ENCODE data around the gene FKBP8.

The FKBP8 gene

GRCh38 chr19:18501351-18501750, 42.0 kb downstream of the FKBP8 start:
- DNase-seq: no peak

DNA sequence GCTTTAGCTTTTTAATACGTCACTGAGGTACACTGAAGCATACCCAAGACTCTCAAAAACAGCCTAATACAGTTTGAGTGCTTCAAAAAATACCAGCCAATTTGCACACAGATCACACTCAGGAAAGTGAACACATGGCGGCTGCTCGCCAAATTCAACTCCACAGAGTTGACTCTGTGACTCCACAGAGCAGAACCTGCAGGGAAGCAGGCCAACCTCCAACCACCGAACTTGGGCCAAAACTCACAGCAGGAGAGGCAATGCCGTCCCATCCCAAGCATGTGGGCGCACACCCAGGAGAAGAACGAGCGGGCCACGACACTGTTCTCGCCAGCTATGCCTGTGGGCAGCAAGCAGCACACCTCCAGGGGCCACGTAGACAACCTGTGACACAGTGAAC, 42.6 kb downstream of the FKBP8 start:
- DNase-seq: no peak

DNA sequence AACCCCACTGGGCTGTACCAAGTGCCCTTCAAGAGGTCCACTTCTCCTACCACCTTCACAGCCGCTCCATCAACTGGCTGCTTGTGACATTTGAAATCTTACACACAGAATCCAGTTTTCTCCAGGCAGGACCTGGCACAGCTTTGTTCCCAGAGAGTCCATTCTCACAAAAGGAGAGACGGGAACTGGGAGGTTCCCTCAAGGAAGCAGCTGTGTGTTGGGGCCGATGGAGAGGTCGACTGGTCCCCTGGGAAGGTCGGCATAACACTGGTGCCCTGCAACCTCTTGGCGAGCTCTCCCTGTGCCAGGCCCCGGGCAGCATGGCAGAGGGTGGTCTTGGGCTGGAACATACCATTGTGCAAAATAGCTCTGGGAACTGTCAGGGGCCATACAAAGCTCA, 43.0 kb downstream of the FKBP8 start:
- DNase-seq: no peak

- DNase-seq: no peak
These were observed 44.2 kb downstream of the FKBP8 start for GRCh38 chr19:18499055-18499775.

DNA sequence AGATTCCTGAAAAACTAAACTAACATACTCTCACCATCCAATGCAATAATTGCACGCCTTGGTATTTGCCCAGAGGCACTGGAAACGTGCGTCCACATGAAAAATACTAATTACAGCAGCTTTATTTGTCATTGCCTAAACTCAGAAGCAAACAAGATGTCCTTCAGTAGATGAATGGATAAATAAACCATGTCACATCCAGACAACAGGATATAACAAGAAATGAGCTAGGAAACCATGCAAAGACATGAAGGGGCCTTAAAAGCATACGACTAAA, 46.5 kb downstream of the FKBP8 start:
- DNase-seq: no peak

GRCh38 chr19:18496167-18496979, 47.0 kb downstream of the FKBP8 start:
- DNase-seq: peak; percentile 86

DNA sequence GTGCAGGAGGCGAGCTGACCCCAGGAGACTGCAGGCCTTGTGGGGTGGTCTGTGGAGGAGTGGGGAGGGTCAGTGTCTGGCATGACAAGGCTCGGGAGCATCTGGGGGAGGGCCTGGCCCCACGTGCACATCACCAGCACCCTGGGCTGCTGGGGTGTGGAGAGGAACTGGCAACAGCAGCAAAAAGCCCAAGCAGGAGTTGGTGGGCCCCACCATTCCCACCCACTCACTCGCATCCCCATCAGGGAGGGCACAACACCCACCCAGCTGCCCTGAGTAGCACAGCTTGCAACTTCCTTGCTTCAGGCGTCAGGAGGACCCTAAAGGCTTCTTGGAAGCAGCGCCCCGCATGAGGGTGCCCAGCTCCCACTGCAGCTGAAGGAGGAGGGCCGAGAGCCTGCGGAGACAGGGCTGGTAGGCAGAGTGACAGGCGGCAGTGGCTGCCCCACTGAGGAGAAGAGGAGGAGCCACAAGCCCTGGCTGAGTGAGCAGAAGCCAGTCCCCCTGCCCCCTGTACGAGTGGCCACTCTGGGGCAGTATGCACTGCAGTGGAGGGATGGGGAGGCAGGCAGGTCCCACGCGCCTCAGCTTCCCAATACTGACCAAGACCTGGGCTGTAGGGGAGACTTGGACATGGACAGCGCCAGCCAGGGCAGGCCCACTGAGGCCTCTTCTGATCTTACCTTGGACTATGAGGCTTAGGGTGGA, 48.0 kb downstream of the FKBP8 start:
- no peak for DNase-seq

GRCh38 chr19:18494267-18494607, 49.1 kb downstream of the FKBP8 start:
- DNase-seq: no peak

DNA sequence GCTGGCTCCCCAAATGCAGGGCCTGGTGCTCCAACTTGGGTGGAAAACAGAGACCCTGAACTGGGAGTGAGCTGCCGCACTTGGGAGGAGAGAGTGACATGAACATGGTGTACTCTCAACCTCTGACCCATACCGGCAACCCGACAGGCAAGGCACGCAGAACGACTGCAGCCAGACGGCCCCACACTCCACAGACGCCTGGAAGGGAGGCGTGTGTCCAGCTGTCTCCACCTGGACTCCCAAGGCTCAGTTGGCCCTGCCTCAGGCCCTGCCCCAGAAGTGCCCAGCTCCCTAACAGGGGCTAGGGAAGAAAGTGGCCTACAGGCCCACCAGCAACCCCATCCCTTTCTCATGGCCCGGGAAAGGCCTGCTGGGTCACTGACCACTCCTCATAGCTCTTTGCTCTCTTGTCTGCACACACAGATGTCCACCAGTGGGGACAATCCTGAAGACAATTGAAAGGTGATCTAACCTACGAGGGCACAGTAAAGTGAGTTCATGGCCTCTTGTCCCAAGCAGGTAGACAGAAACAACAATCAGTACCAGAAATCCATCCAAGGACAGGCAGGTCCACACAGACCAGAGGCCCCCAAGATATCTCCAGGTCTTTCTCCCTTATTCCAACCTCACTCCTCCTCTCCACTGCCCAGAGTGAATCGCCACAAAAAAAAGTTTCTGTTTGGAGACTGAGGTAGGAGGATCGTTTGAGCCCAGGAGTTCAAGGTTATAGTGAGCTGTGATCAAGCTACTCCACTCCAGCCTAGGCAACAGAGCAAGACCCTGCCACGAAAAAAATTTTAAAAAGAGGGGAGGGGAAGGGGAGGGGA, 49.7 kb downstream of the FKBP8 start:
- DNase-seq: no peak

- DNase-seq: no peak
These were observed 51.1 kb downstream of the FKBP8 start for GRCh38 chr19:18491995-18492953.

DNA sequence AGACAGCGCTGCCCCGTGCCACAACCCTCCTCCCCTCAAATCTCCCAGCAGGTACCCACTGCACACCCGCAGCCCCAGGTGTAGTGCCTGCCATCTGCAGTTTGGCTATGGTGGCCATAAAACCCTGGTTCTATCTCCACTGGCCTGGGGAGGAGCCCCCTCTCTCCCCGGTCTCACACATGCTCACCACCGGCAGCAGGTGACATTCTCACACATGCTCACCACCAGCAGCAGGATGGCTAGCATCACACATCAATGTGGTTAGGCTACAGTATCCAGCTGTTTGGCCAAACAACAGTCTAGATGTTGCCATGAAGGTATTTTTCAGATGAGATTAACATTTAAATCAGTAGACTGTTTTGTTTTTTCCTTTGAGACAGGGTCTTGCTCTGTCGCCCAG, 52.6 kb downstream of the FKBP8 start:
- peak; percentile 53 for DNase-seq

- no peak for DNase-seq
These were observed 53.7 kb downstream of the FKBP8 start for GRCh38 chr19:18489627-18490184.

DNA sequence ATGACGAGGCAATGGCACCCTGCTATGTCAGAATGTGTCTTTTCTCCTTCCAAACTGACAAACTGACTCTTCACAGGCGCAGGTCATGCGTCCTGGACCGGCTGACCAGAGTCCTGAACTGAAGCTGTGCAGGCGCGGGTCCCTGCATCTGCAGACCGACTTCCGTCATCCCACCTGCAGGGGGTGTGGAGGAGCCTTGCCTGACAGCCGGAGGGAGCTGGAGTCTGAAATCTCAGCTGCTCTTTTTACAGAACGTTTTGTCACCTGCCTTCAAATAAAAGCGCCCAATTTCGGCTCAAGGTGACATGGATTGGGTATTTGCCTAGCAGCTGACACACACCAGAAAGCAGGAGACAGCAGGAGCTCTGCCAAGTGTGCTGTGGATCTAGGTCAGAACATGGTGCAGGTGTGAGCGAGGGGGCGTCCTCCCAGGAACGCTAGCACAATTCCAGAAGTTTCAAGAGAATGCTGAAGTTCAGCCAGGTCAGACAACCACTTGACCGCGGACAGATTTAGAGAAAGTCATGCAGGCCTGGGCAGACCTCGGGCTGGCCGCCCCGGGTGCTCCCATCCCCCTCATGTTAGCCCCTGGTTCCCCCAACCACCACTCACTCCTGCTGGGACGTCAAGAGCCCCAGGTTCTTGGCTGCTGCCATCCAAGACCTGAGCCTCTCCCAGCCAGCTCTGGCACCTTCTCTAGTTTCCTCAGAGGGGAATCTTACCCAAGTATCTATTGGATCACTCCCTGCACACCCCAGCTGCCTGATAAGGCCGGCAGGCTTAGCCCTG, 54.3 kb downstream of the FKBP8 start:
- DNase-seq: no peak

- no peak for DNase-seq
These were observed 55.0 kb downstream of the FKBP8 start for GRCh38 chr19:18488403-18488723.

DNA sequence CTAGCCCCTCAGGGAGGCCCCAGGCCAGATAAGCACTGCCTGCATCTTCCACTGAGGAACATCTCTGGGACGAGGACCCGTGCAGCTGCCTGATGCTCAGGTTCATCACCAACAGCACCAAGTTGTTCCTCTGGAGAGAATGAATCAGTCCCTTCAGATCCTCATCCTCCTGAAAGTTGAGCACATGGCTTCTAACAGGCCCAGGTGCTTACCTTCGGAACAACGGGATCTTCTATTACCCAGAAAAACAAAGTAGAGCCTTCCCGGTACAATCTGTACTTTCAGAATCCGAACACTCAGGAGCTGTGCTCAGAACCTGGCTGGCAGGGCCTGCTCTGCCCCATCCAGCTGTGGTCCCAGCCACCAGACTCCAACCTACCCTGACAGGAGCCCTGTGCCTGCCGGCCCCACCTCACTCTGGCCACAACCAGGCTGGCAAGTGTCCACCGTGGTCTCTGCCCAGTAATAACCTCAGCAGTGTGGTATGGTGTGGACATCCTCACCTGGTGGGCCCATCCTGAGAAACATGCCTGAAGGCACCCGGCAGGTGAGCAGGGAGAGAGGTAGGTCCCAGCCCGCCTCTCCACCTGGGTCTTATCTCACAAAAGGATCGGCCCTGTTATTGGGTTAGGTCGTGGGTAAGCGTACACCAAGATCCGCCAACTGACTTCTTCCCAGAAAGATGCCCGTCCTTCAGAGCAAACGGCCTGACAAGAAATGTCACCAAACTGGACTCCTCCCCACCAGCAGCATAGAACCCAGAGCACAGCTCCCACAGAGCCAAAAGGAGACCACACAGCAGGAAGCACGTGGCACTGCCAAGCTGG, 55.6 kb downstream of the FKBP8 start:
- DNase-seq: no peak

GRCh38 chr19:18486746-18487145, 56.6 kb downstream of the FKBP8 start:
- DNase-seq: no peak

- DNase-seq: no peak
These were observed 58.4 kb downstream of the FKBP8 start for GRCh38 chr19:18484992-18485391.

DNA sequence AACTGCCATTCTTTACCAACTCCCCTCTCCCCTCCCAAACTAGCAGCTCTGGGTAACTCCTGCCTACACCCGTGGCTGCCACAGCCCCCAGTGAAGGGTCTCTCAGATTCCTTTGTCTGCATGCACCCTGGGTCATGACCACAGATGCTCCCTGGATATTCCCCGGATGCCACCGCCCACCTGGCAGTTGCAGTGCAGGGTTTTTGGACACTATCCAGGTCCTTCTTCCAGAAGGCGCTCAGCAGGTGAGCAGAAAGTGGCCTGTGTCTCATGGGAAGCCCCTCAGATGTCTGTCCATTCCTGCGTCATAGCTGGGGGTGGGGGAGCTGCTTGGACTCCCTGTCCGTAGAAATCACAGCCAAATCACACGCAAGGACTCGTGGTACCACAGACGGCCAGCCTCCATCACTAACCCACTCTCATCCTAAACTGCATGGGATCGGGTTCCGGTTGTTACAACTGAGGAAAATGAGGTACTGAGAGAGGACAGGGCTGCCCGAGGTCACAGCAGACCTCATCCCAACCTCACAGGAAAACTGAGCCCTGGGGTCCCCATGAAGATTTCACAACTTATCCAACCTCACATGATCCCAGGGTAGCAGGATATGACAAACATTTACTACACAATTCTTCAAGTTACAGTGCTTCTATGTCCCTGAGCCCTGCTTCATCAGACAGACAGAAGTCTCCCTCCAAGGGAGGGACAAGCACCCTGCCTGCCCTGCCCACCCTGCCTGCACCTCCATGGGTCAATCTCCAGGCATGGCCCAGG, 60.1 kb downstream of the FKBP8 start:
- no peak for DNase-seq
